ENCODE measurements around the gene FBRSL1. TPM values are rescaled to one million over a fixed set of nuclear protein-coding genes. Genes with fewer than 3 reads are reported as not detected.
"Not testable (repeated sequence)": the region's sequence is repeated elsewhere in the genome, so short reads cannot be mapped to it uniquely, and the experiment has no call there.

FBRSL1 gene
- total RNA-seq, 2 donors from 2014 or later: 20.2 to 22.5 TPM

- ATAC-seq (ENCODE audit: insufficient number of reproducible peaks, low FRiP score, low read depth): no peak
- DNase-seq (ENCODE audit: low spot score): no peak
- Histone ChIP-seq H3K9me3 (no peaks in the 10 kb centered on the region), H3K36me3 (no peaks in the 10 kb centered on the region), H3K4me3 (no peak overlapping the region), H3K4me1 (ENCODE audit: control insufficient read depth in 1 of 2, low read depth in 2 of 2) (no peaks in the 10 kb centered on the region), H3K27me3 (replicated peaks; ENCODE audit: insufficient read depth) (peaks cover 7% of the 10 kb centered on the region), H3K27ac (no peak overlapping the region)
- TF ChIP-seq CTCF (IDR thresholded peaks at IDR 0.05): no peak
Observed at GRCh38 chr12:132470397-132470796, 19.6 kb upstream of the FBRSL1 start.

GRCh38 chr12:132471011-132471857, 18.7 kb upstream of the FBRSL1 start:
- peaks cover 7% of the 10 kb centered on the region for H3K27me3 ChIP-seq (replicated peaks; ENCODE audit: insufficient read depth)
- H3K4me3 ChIP-seq: no peak overlapping the region
- no peak overlapping the region for H3K27ac ChIP-seq
- no peaks in the 10 kb centered on the region for H3K36me3 ChIP-seq
- TF ChIP-seq CTCF (IDR thresholded peaks at IDR 0.05): no peak
- H3K9me3 ChIP-seq: no peaks in the 10 kb centered on the region
- DNase-seq (ENCODE audit: low spot score) (no peak), ATAC-seq (ENCODE audit: insufficient number of reproducible peaks, low FRiP score, low read depth) (no peak)
- H3K4me1 ChIP-seq (ENCODE audit: control insufficient read depth in 1 of 2, low read depth in 2 of 2): no peaks in the 10 kb centered on the region

- no peak overlapping the region for H3K4me3 ChIP-seq
- H3K9me3 ChIP-seq: no peaks in the 10 kb centered on the region
- no peaks in the 10 kb centered on the region for H3K36me3 ChIP-seq
- no peak for TF ChIP-seq CTCF (IDR thresholded peaks at IDR 0.05)
- no peak for ATAC-seq (ENCODE audit: insufficient number of reproducible peaks, low FRiP score, low read depth)
- peaks cover 7% of the 10 kb centered on the region for H3K27me3 ChIP-seq (replicated peaks; ENCODE audit: insufficient read depth)
- no peak overlapping the region for H3K27ac ChIP-seq
- H3K4me1 ChIP-seq (ENCODE audit: control insufficient read depth in 1 of 2, low read depth in 2 of 2): no peaks in the 10 kb centered on the region
- no peak for DNase-seq (ENCODE audit: low spot score)
Observed at GRCh38 chr12:132471858-132472255, 18.1 kb upstream of the FBRSL1 start.

- no peaks in the 10 kb centered on the region for H3K36me3 ChIP-seq
- no peak overlapping the region for H3K4me3 ChIP-seq
- no peak for DNase-seq (ENCODE audit: low spot score)
- peaks cover 6% of the 10 kb centered on the region for H3K27me3 ChIP-seq (replicated peaks; ENCODE audit: insufficient read depth)
- no peak for TF ChIP-seq CTCF (IDR thresholded peaks at IDR 0.05)
- H3K27ac ChIP-seq: no peak overlapping the region
- no peak for ATAC-seq (ENCODE audit: insufficient number of reproducible peaks, low FRiP score, low read depth)
- no peaks in the 10 kb centered on the region for H3K4me1 ChIP-seq (ENCODE audit: control insufficient read depth in 1 of 2, low read depth in 2 of 2)
- H3K9me3 ChIP-seq: no peaks in the 10 kb centered on the region
Observed at GRCh38 chr12:132472386-132472785, 17.6 kb upstream of the FBRSL1 start.

- Histone ChIP-seq H3K36me3 (no peaks in the 10 kb centered on the region), H3K4me3 (no peak overlapping the region)
Observed at GRCh38 chr12:132474237-132474741, 15.7 kb upstream of the FBRSL1 start.

GRCh38 chr12:132474799-132475303, 15.1 kb upstream of the FBRSL1 start:
- not testable (repeated sequence) for ATAC-seq (ENCODE audit: insufficient number of reproducible peaks, low FRiP score, low read depth); H3K9me3 ChIP-seq; H3K27me3 ChIP-seq (replicated peaks; ENCODE audit: insufficient read depth); H3K27ac ChIP-seq; H3K36me3 ChIP-seq; H3K4me3 ChIP-seq; DNase-seq (ENCODE audit: low spot score); H3K4me1 ChIP-seq (ENCODE audit: control insufficient read depth in 1 of 2, low read depth in 2 of 2)

More at GRCh38 chr12:132474237-132474741, 15.7 kb upstream of the FBRSL1 start:
- TF ChIP-seq CTCF (IDR thresholded peaks at IDR 0.05): no peak
- ATAC-seq (ENCODE audit: insufficient number of reproducible peaks, low FRiP score, low read depth) (no peak), DNase-seq (ENCODE audit: low spot score) (no peak)
- no peaks in the 10 kb centered on the region for H3K4me1 ChIP-seq (ENCODE audit: control insufficient read depth in 1 of 2, low read depth in 2 of 2)
- H3K27ac ChIP-seq: no peak overlapping the region
- H3K9me3 ChIP-seq: no peaks in the 10 kb centered on the region
- H3K27me3 ChIP-seq (replicated peaks; ENCODE audit: insufficient read depth): no peaks in the 10 kb centered on the region
